ENCODE results near the gene GPR139.

GRCh38 chr16:19994466-19995170 lies 79.1 kb downstream of the GPR139 start:
- TF ChIP-seq CTCF (IDR thresholded peaks at IDR 0.05) (no peak), EZH2 (IDR thresholded peaks at IDR 0.05) (no peak), EZH2phosphoT487 (IDR thresholded peaks at IDR 0.05) (no peak)

Measured in neural progenitor cell (in vitro differentiated cells).